Skeletal muscle tissue (tissue), 4 donors: Measurements from ENCODE around the gene PRKAG3. TPM values are rescaled to one million over a fixed set of nuclear protein-coding genes. Genes with fewer than 3 reads are reported as not detected.

Source experiments
- H3K27ac ChIP-seq: one replicate; pipeline ENCODE4 v1.7.0; 2013; ENCODE audit warnings: mild to moderate bottlenecking, low read depth, low read length, inconsistent platforms
- H3K27me3 ChIP-seq, 3 donors: one replicate each; pipeline ENCODE4 v1.7.0; 2013; ENCODE audit warnings: low read length in 3 of 3; ENCODE audit not compliant: control insufficient read depth in 3 of 3, insufficient read depth in 3 of 3
- H3K36me3 ChIP-seq, 3 donors: one replicate each; pipeline ENCODE4 v1.7.0; 2013; ENCODE audit warnings: low read length in 3 of 3; ENCODE audit not compliant: control insufficient read depth in 3 of 3, insufficient read depth in 3 of 3
- H3K4me1 ChIP-seq, 3 donors: one replicate each; pipeline ENCODE4 v1.7.0; 2013; ENCODE audit warnings: low read length in 3 of 3, mild to moderate bottlenecking in 3 of 3; ENCODE audit not compliant: control insufficient read depth in 3 of 3, insufficient read depth in 3 of 3
- H3K4me3 ChIP-seq, 3 donors: one replicate each; pipeline ENCODE4 v1.7.0; 2013; ENCODE audit warnings: low read length in 3 of 3
- H3K9ac ChIP-seq, 3 donors: one replicate each; pipeline ENCODE4 v1.7.0; 2013; ENCODE audit warnings: low read length in 3 of 3, mild to moderate bottlenecking in 3 of 3, moderate library complexity in 2 of 3, low read depth in 1 of 3
- H3K9me3 ChIP-seq, 3 donors: one replicate each; pipeline ENCODE4 v1.7.0; 2013; ENCODE audit warnings: low read length in 3 of 3; ENCODE audit not compliant: control insufficient read depth in 3 of 3
- total RNA-seq: library from RNA; depleted of rRNA; stranded (reverse); fragments of >200 nt; gene quantifications from one replicate; pipeline ENCODE4 v1.2.3, GENCODE V29; 2014
- donor health status: Osteomylitis.

The PRKAG3 gene
- total RNA-seq, 1 donor from 2014 or later = 9.9 TPM

DNA sequence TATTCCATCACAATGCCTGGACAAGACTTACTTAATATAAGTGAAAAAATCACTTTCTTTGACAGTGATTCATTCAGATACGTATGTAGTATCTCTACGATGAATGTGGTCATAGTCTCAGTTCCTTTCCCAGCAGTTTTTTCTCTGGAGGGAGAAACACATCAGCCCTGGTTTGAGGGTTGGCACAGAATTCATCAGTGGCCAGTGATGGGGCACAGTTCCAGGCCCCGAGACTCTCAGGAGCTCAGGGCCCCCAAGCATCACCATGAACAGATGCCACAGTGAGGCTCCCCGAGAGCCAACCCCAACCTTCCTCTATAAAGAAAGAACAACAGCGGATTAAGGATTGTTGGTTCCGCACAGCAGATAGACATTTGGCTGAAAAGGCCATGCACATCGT is 12.5 kb downstream of the PRKAG3 start:
- H3K9ac ChIP-seq = no peak overlapping the region

GRCh38 chr2:218816561-218817011 is 15.0 kb downstream of the PRKAG3 start:
- Histone ChIP-seq H3K4me3 (no peak overlapping the region), H3K9ac (peak overlapping the region in 1 of 3 donors; percentile 1), H3K4me1 (peaks cover 13 to 27% (median 21%) of the 10 kb centered on the region in 3 donors), H3K27ac (peak overlapping the region; percentile 59), H3K36me3 (peaks cover 31 to 59% (median 32%) of the 10 kb centered on the region in 3 donors), H3K27me3 (no peaks in the 10 kb centered on the region), H3K9me3 (no peaks in the 10 kb centered on the region)

More for the DNA sequence above, 12.5 kb downstream of the PRKAG3 start:
- Histone ChIP-seq H3K27ac (no peak overlapping the region), H3K9me3 (no peaks in the 10 kb centered on the region), H3K27me3 (no peaks in the 10 kb centered on the region), H3K4me1 (peaks cover 24 to 50% (median 36%) of the 10 kb centered on the region in 3 donors), H3K36me3 (peaks cover 23 to 48% (median 27%) of the 10 kb centered on the region in 3 donors), H3K4me3 (no peak overlapping the region)

GRCh38 chr2:218815649-218816048 is 16.0 kb downstream of the PRKAG3 start:
- Histone ChIP-seq H3K9me3 (no peaks in the 10 kb centered on the region), H3K27ac (no peak overlapping the region), H3K27me3 (no peaks in the 10 kb centered on the region), H3K9ac (no peak overlapping the region), H3K4me3 (no peak overlapping the region), H3K4me1 (peaks cover 13 to 18% (median 15%) of the 10 kb centered on the region in 3 donors), H3K36me3 (peaks cover 31 to 56% (median 32%) of the 10 kb centered on the region in 3 donors)

DNA sequence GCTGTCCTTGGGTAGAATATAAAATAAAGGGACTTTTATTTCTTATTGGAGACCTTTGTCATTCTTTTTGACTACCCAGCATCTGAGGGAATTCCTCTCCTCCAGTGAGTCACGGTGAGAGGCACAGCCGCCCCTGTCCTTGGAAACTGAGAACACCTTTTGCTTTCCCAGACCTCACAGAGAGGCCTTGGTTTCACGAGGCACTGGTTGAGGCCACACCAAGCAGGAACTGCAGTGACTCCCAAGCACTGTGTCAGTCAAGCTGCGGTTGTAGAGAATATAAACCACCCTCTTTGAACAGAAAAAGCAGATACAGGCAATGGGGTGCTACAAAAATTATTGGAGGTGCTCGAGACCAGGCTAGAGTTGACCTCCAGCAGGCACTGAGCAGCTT is 16.4 kb downstream of the PRKAG3 start:
- H3K4me3 ChIP-seq = no peak overlapping the region
- H3K27ac ChIP-seq = no peak overlapping the region
- peaks cover 31 to 56% (median 32%) of the 10 kb centered on the region in 3 donors for H3K36me3 ChIP-seq
- H3K4me1 ChIP-seq = peaks cover 12 to 17% (median 13%) of the 10 kb centered on the region in 3 donors
- peak overlapping the region in 1 of 3 donors; percentile 57 for H3K9ac ChIP-seq
- H3K27me3 ChIP-seq = no peaks in the 10 kb centered on the region
- H3K9me3 ChIP-seq = no peaks in the 10 kb centered on the region

DNA sequence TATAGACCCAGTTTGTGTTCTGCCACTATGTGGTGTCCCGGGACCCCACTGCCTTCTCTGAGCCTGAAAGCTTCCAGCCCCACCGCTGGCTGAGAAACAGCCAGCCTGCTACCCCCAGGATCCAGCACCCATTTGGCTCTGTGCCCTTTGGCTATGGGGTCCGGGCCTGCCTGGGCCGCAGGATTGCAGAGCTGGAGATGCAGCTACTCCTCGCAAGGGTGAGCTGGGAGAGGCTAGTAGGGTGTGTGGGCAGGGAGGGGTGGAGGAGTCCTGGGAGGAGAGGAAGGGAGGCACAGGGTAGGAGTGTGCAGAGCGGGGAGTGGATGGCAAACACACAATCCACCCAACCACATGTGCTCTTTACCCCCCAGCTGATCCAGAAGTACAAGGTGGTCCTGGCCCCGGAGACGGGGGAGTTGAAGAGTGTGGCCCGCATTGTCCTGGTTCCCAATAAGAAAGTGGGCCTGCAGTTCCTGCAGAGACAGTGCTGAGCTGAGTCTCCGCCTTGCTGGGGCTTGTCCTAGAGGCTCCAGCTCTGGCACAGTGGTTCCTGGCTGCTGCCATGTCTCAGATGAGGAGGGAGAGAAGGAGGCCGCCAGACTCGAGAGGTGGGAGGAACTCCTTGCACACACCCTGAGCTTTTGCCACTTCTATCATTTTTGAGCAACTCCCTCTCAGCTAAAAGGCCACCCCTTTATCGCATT is 16.9 kb downstream of the PRKAG3 start:
- peaks cover 12 to 18% (median 13%) of the 10 kb centered on the region in 3 donors for H3K4me1 ChIP-seq
- H3K36me3 ChIP-seq = peaks cover 31 to 56% (median 32%) of the 10 kb centered on the region in 3 donors
- no peaks in the 10 kb centered on the region for H3K27me3 ChIP-seq
- no peak overlapping the region for H3K9ac ChIP-seq
- no peaks in the 10 kb centered on the region for H3K9me3 ChIP-seq
- no peak overlapping the region for H3K4me3 ChIP-seq
- H3K27ac ChIP-seq = no peak overlapping the region

- Histone ChIP-seq H3K4me3 (no peak overlapping the region), H3K4me1 (peaks cover 16 to 25% (median 20%) of the 10 kb centered on the region in 3 donors), H3K36me3 (peaks cover 31 to 53% (median 32%) of the 10 kb centered on the region in 3 donors), H3K27me3 (no peaks in the 10 kb centered on the region), H3K9me3 (no peaks in the 10 kb centered on the region), H3K9ac (no peak overlapping the region), H3K27ac (no peak overlapping the region)
Observed at GRCh38 chr2:218813771-218814460, 17.7 kb downstream of the PRKAG3 start.

DNA sequence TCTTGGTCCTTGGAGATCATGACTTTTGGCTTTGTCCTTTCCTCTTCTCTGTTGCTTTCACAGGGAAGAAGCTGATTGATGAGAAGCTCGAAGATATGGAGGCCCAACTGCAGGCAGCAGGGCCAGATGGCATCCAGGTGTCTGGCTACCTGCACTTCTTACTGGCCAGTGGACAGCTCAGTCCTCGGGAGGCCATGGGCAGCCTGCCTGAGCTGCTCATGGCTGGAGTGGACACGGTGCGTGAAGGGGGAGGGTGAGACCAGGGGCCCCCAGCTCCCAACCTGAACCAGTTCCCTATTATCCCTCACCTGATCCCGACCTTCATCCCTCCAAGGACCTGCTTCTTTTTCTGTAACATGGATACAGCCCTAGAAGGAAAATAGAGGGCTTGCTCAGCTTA is 18.7 kb downstream of the PRKAG3 start:
- Histone ChIP-seq H3K4me3 (no peak overlapping the region), H3K27me3 (no peaks in the 10 kb centered on the region), H3K4me1 (peaks cover 16 to 31% (median 20%) of the 10 kb centered on the region in 3 donors), H3K9ac (no peak overlapping the region), H3K36me3 (peaks cover 31 to 47% (median 32%) of the 10 kb centered on the region in 3 donors), H3K27ac (no peak overlapping the region), H3K9me3 (no peaks in the 10 kb centered on the region)

GRCh38 chr2:218812096-218812815 is 19.3 kb downstream of the PRKAG3 start:
- Histone ChIP-seq H3K36me3 (peaks cover 31 to 47% (median 32%) of the 10 kb centered on the region in 3 donors), H3K4me1 (peaks cover 16 to 27% (median 17%) of the 10 kb centered on the region in 3 donors), H3K9me3 (no peaks in the 10 kb centered on the region), H3K9ac (no peak overlapping the region), H3K27ac (no peak overlapping the region), H3K27me3 (no peaks in the 10 kb centered on the region), H3K4me3 (no peak overlapping the region)

DNA sequence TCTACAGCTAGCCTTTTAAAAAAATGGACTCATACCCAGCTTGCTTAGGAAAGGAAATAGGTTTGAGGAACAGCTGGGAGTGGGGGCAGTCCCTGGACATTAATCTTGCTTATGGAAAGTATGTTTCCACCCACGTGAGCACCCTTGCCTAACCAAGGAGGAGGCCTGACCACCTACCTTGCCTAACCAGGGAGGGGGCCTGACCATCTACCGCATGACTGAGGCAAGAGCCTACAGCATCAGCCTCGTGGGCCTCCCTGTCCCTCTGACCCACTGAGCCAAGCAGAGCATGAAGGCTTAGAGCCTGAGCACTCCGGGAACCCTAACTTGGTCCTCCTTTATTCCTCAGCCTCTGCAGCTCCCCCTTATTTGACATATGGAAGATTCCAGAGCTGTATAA is 20.2 kb downstream of the PRKAG3 start:
- peaks cover 31 to 43% (median 32%) of the 10 kb centered on the region in 3 donors for H3K36me3 ChIP-seq
- peaks cover 12 to 23% (median 16%) of the 10 kb centered on the region in 3 donors for H3K4me1 ChIP-seq
- no peak overlapping the region for H3K27ac ChIP-seq
- no peak overlapping the region for H3K9ac ChIP-seq
- H3K9me3 ChIP-seq = no peaks in the 10 kb centered on the region
- no peaks in the 10 kb centered on the region for H3K27me3 ChIP-seq
- no peak overlapping the region for H3K4me3 ChIP-seq
